Activated CD8-positive, alpha-beta T cell treated with anti-CD3 and anti-CD28 coated beads for 36 hours (primary cell): ENCODE results near the gene RAB25. TPM values are rescaled to one million over a fixed set of nuclear protein-coding genes. Genes with fewer than 3 reads are reported as not detected.

Experiments
- ATAC-seq: fragments of 200-7000 bp; cut with Tn5 transposase; one replicate; pipeline ENCODE4 v1.10.0; 2021; ENCODE audit warnings: mild to moderate bottlenecking, moderate library complexity
- CTCF ChIA-PET: fragments of 350-600 bp; sonication (Branson Sonifier 250); formaldehyde crosslinking; loops from one replicate; lab custom pipeline; 2021; ENCODE audit warnings: antibody characterized with exemption; lab: Charles Lee
- POLR2A ChIA-PET: fragments of 350-600 bp; sonication (Branson Sonifier 250); formaldehyde crosslinking; loops from one replicate; lab custom pipeline; 2021; ENCODE audit warnings: antibody characterized with exemption; lab: Charles Lee
- DNase-seq: peaks from one replicate; pipeline ENCODE4 v3.0.0-alpha.2; 2020
- H3K27ac Mint-ChIP-seq: one replicate; pipeline ENCODE4 v1.8.0; 2021; ENCODE audit warnings: mild to moderate bottlenecking, mixed read lengths
- H3K27me3 Mint-ChIP-seq: one replicate; pipeline ENCODE4 v1.8.0; 2021; ENCODE audit warnings: mixed read lengths
- H3K36me3 Mint-ChIP-seq: one replicate; pipeline ENCODE4 v1.8.0; 2021; ENCODE audit warnings: low read depth, mixed read lengths
- H3K4me1 Mint-ChIP-seq: one replicate; pipeline ENCODE4 v1.8.0; 2021; ENCODE audit warnings: low read depth, mixed read lengths
- H3K4me3 Mint-ChIP-seq: one replicate; pipeline ENCODE4 v1.8.0; 2021; ENCODE audit warnings: mild to moderate bottlenecking, moderate library complexity, mixed read lengths
- H3K9me3 Mint-ChIP-seq: one replicate; pipeline ENCODE4 v1.8.0; 2021; ENCODE audit warnings: mixed read lengths
- CTCF ChIP-seq: fragments of 200-600 bp; IDR thresholded peaks from one replicate; pipeline ENCODE4 v1.8.0; 2022; ENCODE audit warnings: antibody characterized with exemption, mild to moderate bottlenecking
- intact Hi-C: fragments of 100-400 bp; cut with micrococcal nuclease; formaldehyde crosslinking; loops from one replicate; pipeline ENCODE4 v1.10.0; 2022
- total RNA-seq, 2 experiments: library from RNA; stranded (reverse); gene quantifications; one replicate each; pipeline ENCODE4 v1.2.3, GENCODE V29; 2021

The RAB25 gene
- total RNA-seq, 2 experiments from 2014 or later: 0.49 to 0.63 TPM

- peaks cover 17% of the 10 kb centered on the region for H3K36me3 Mint-ChIP-seq
- no peaks in the 10 kb centered on the region for H3K27me3 Mint-ChIP-seq
- intact Hi-C loops: no loop called here
- TF ChIP-seq CTCF: peak; percentile 53
- POLR2A ChIA-PET: interaction anchor here (0.6 to 1.4 kb wide), 7 partner anchors 9 to 230 kb away, joined by 3 to 5 read pairs (median 4); partner anchors contain the start of genes SMG5 and SSR2
- no peaks in the 10 kb centered on the region for H3K9me3 Mint-ChIP-seq
- peaks cover 22% of the 10 kb centered on the region for H3K4me1 Mint-ChIP-seq
- DNase-seq (peak; percentile 78), ATAC-seq (peak; percentile 39)
- CTCF ChIA-PET: interaction anchor here (1.0 to 3.3 kb wide), 7 partner anchors 8 to 122 kb away, joined by 3 to 16 read pairs (median 4); no protein-coding TSS in a partner anchor
- H3K4me3 Mint-ChIP-seq: peak overlapping the region; percentile 95
- peak overlapping the region; percentile 90 for H3K27ac Mint-ChIP-seq
Measured at GRCh38 chr1:156052862-156053767, 7.8 kb upstream of the RAB25 start.

- Mint-ChIP-seq H3K27ac (peak within 1 kb of the TSS; percentile 95), H3K9me3 (no peaks in the 10 kb centered on the region), H3K36me3 (peaks cover 14% of the 10 kb centered on the region), H3K27me3 (no peaks in the 10 kb centered on the region), H3K4me1 (peaks cover 22% of the 10 kb centered on the region), H3K4me3 (peak within 1 kb of the TSS; percentile 96)
- DNase-seq: peak; percentile 87
- peak; percentile 76 for ATAC-seq
- TF ChIP-seq CTCF: peak; percentile 19
- ChIA-PET POLR2A (interaction anchor here (0.9 to 1.4 kb wide), 7 partner anchors 10 to 229 kb away, joined by 3 to 4 read pairs (median 3); partner anchors contain the start of genes SMG5 and SSR2), CTCF (interaction anchor here (0.6 to 3.3 kb wide), 6 partner anchors 9 to 123 kb away, joined by 3 to 16 read pairs (median 4); no protein-coding TSS in a partner anchor)
- intact Hi-C loops: loop anchor here (2.0 kb wide), 1 partner anchor 33 kb away; the partner anchor contains the start of gene SSR2
Measured at GRCh38 chr1:156053768-156054499, 7.0 kb upstream of the RAB25 start, which contains the start of gene UBQLN4. UBQLN4 (minus strand) TSS chr1:156053798; CDS start chr1:156053701, 97 bp downstream.

- H3K27me3 Mint-ChIP-seq: no peaks in the 10 kb centered on the region
- TF ChIP-seq CTCF: no peak
- peaks cover 8% of the 10 kb centered on the region for H3K36me3 Mint-ChIP-seq
- ChIA-PET POLR2A (interaction anchor here (0.9 to 1.2 kb wide), 4 partner anchors 12 to 160 kb away, joined by 3 to 4 read pairs (median 4); partner anchors contain the start of gene SSR2), CTCF (interaction anchor here (0.6 to 3.3 kb wide), 4 partner anchors 11 to 124 kb away, joined by 3 to 16 read pairs (median 4); no protein-coding TSS in a partner anchor)
- H3K9me3 Mint-ChIP-seq: no peaks in the 10 kb centered on the region
- peak; percentile 99 for DNase-seq
- H3K4me3 Mint-ChIP-seq: peak within 1 kb of the TSS; percentile 96
- intact Hi-C loops: loop anchor here (2.0 kb wide), 1 partner anchor 34 kb away; the partner anchor contains the start of gene SSR2
- peak within 1 kb of the TSS; percentile 95 for H3K27ac Mint-ChIP-seq
- H3K4me1 Mint-ChIP-seq: peaks cover 22% of the 10 kb centered on the region
- peak; percentile 78 for ATAC-seq
Measured at GRCh38 chr1:156054500-156055280, 6.3 kb upstream of the RAB25 start, which contains the start of gene LAMTOR2. LAMTOR2 (plus strand) TSS chr1:156054782; CDS start chr1:156054890, 108 bp downstream.

GRCh38 chr1:156055281-156056048 lies 5.5 kb upstream of the RAB25 start:
- H3K4me1 Mint-ChIP-seq: peaks cover 22% of the 10 kb centered on the region
- POLR2A ChIA-PET: interaction anchor here (0.5 kb wide), 1 partner anchor 99 kb away, joined by 4 read pairs; no protein-coding TSS in a partner anchor
- H3K4me3 Mint-ChIP-seq: peak overlapping the region; percentile 96
- H3K36me3 Mint-ChIP-seq: peaks cover 7% of the 10 kb centered on the region
- TF ChIP-seq CTCF: no peak
- ATAC-seq (no peak), DNase-seq (no peak)
- H3K9me3 Mint-ChIP-seq: no peaks in the 10 kb centered on the region
- peak overlapping the region; percentile 95 for H3K27ac Mint-ChIP-seq
- H3K27me3 Mint-ChIP-seq: no peaks in the 10 kb centered on the region
- intact Hi-C loops: loop anchor here (2.0 kb wide), 1 partner anchor 35 kb away; the partner anchor contains the start of gene SSR2
- CTCF ChIA-PET: interaction anchor here (0.7 kb wide), 1 partner anchor 11 kb away, joined by 4 read pairs; no protein-coding TSS in a partner anchor
